Occipital lobe (tissue), 2 donors: ENCODE measurements around the gene MIXL1. TPM values are rescaled to one million over a fixed set of nuclear protein-coding genes. Genes with fewer than 3 reads are reported as not detected.
A peak's percentile ranks its signal among the peaks of the same experiment; 100 is the strongest.
"Not testable (repeated sequence)": the region's sequence is repeated elsewhere in the genome, so short reads cannot be mapped to it uniquely, and the experiment has no call there.

Experiments
- DNase-seq: peaks from one replicate; lab custom pipeline; 2025; lab: John Stamatoyannopoulos, UW
- total RNA-seq: library from RNA; depleted of rRNA; stranded (reverse); fragments of >200 nt; gene quantifications from one replicate; pipeline ENCODE4 v1.2.3, GENCODE V29; 2014

The MIXL1 gene
- not detected for total RNA-seq

DNA sequence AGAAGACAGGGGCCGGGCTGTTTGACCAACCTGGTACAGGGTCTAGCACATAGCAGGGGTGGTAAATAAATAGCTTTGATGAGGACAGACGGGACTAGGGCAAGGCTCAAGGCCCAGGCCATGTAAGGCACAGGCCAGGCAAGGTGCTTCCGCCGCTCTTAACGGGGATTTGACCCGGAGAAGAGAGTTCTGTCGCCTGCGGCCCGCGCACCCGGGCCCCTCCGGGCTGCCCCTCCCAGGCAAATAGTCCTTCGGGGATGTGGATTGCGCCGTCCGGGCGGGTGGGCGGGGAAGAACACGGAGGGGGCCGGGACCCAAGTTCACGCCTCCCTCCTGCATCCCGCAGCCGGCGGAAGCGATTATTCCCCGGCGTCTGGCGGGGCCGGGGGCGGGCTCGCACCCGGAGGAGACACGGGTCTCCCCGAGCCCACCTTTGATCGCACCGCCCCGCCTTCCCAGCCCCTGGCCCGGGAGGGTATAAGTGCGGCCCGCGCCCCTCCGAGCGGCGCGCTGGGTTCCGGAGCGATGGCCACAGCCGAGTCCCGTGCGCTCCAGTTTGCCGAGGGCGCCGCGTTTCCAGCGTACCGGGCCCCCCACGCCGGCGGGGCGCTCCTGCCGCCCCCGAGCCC is at the start of gene MIXL1:
Gene MIXL1, plus strand, starts transcription at position 508 of the 629 bp plus-strand sequence. Its CDS starts 18 bp downstream, at position 526.
- DNase-seq: no peak

DNA sequence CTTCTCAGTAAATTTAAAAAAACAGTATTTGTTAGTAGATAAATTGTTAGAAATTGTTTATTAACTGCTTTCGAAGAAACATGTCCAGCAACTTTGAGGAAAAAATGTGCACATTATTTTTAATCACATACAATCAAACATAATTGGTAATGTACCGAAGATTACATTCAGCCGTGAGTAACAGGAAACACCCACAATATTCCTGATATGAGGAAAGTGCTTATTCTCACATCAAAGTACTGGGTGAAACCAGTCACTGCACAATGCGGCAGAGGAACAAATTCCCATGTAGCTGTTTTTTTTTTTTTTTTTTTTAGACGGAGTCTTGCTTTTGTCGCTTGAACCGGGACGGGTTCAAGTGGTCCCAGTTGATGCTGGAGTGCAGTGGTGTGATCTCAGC is 46.6 kb upstream of the MIXL1 start:
- no peak for DNase-seq

DNA sequence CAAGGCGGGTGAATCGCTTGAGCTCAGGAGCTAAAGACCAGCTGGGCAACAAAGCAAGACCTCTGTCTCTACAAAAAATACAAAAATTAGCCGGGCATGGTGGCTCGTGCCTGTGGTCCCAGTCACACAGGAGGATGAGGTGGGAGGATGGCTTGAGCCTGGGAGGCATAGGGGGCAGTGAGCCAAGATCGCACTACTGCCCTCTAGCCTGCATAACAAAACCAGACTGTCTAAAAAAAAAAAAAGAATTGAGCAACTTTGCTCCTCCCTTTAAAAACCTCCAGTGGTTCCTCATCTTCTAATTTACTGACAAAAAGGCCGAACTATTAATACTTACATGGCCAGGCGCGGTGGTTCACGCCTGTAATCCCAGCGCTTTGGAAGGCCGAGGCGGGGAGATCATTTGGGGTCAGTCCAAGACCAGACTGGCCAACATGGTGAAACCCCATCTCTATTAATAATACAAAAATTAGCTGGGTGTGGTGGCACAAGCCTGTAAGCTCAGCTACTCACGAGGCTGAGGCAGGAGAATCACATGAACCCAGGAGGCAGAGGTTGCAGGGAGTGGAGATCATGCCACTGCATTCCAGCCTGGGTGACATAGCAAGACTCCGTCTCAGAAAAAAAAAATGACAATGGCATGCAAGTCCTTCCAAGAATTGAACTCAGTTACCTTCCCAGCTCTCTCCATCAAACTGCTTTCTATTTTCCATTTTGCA is 41.3 kb upstream of the MIXL1 start:
- no peak for DNase-seq

DNA sequence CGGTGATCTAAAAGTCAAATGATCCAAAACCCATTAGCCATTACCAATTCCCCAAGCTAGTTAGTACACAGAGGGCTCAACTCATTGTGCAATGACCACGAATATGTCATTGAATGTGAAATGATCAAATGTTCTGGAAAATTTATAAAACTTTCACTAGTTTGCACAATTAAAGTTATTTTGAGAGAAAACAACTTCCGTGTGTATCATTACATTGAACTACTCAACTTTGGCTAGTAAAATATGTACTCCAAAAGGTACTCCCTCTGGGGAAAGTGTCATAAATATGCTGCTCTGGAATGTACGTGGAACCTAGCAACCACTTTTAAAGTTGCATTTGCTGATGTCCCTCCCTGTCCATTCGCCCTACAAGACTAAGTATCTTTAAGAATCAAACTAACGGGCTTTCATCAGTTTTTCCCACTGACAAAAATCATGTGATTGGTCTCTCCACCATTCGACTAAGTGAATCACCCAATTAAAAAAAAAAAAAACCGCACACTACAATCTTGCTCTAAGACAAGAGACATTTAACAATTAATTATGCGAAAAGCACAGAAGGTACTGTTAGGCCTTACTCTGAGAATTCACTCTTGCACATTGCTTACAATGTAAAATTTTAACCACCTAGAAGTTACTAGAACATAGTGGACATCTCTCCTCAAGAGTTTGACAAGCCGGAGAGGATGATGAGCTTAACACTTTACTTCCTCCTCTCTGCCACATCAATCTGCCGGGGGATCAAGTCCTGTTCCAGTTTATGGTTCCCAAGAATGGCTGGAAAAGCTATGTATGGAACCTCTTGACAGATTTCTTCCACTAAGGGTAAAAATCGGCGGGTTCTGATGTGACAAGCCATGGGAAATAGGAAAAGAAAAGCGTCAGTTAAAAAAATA is 38.1 kb upstream of the MIXL1 start:
- no peak for DNase-seq

DNA sequence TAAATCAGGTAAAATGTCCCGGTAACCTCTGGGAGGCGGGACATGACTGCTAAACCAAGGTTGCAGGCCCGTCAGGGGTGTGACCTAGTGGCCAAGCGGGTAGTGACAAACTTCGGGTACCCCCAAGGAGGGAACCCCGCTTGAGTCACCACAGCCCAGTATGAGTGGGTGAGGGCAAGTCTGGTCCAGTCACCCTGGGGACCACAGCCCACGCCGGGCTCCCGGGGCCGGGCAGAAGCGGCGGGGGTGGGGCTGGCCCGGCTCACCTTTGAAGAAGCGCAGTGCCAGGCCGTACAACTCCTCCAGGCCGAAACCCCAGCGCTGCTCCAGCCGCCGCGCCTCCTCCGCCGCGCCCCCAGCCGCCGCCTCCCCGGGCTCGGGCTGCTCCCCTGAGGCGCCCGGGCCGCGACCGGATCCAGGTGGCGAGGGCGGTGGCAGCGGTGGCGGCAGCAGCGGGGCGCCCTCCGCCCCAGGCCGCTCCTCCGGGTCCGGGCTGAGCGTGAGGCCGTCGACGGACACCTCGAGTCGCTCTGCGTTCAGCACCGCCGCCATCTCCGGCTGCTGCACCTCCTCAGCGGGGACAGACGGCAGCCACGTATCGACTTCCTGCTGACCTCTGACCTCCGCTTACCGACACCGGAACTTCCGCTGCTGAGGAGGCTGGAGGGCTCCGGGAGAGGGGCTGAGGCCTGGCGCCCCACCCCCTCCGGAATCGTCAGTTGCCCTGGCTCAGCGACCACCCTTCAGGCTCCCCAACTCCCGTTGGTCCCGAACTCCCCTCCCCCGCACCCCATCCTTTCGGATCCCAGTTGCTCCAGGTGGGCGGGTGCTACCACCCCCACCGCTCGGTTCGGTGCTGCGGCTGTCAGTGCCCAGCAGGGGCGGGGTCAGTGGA is 37.1 kb upstream of the MIXL1 start, which contains the start of gene ACBD3:
Gene ACBD3, minus strand, starts transcription at position 618 of the 895 bp plus-strand sequence. Its CDS starts 66 bp downstream, at position 552.
- peak; percentile 84 for DNase-seq

DNA sequence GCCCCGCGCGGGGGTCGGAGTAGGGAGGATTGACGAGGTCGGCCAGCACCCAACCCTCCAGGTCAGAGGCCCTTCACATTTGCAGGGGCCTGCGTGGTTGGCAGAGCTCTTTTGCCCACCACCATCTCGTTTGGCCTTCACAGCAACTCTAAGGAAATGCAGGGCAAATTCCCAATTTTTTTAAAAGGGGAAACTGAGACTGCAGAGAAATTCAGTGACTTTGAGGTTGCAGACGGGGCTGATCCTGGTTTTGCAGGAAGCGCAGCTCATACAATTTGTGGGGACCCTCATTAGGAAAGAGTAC is 36.5 kb upstream of the MIXL1 start:
- DNase-seq: no peak

DNA sequence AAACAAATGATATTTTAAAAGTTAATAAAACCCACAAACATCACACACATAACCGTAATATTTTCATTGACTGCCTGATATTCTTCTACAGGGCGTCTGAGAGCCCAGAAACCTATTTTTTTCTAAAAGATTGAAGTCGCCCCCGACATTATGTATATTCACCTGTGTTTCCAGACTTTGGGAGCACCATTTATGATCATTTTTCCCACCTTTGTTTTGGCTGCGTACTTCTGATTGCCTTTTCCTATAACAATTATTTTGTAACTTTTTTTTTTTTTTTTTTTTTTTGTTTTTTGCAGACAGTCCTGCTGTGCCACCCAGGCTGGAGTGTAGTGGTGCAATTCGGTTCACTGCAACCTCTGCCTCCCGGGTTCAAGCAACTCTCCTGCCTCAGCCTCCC is 36.1 kb upstream of the MIXL1 start:
- no peak for DNase-seq

DNA sequence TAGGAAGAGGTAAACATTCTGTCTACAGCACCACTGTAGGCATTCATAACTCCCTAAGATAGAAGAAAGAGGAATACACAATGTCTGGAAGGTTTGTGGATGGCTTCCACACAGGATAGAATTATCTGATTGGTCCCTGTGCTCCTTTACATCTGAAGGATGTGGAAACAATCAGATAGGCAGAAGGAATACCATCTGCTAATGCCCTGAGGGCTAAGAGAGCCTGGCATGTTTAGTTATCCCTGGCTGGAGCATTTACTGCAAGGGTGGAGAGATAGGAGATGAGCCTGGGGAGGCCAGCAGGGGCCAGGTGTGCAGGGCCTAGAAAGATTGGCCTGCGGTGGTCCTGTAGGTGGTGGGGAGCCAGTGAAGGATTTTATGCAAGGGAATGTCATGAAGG is 28.3 kb upstream of the MIXL1 start:
- no peak for DNase-seq

DNA sequence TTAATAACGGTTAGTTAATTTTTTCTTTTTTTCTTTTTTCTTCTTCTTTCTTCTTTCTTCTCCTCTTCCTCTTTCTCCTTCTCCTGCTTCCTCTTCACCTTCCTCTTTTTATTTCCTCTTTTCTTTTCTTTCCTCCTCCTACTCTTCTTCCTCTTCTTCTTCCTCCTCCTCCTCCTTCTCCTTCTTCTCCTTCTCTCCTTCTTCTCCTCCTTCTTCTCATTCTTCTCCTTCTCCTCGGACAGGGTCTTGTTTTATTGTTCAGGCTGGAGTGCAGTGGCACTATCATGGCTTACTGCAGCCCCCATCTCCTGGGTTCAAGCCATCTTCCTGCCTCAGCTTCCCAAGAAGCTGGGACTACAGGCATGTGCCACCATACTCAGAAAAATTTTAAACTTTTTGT is 23.5 kb upstream of the MIXL1 start:
- DNase-seq: no peak

DNA sequence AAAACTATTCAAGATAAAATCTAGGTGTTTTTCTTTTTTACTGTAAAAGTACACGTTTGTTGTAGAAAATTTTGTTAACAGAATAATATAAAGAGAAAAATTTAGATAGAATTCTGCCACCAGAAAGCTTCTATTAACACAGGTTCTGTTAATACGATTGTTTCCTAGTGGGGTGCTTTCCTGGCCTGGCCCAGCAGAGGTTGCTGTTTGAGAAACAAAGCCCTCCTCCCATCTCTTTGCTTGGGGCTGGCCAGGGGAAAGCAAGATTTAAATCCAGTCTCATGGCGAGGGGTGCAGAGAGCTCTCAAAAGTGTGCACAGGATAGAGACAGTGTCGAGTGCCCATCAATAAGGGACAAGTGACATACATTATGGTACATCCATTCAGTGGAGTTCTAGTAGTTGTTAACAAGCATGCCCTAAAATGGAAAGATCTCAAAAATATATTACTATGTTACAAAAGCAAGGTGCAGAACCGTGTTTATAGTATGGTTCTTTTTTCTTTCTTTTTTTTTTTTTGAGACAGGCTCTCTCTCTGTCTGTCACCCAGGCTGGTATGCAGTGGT is 22.4 kb upstream of the MIXL1 start:
- no peak for DNase-seq

DNA sequence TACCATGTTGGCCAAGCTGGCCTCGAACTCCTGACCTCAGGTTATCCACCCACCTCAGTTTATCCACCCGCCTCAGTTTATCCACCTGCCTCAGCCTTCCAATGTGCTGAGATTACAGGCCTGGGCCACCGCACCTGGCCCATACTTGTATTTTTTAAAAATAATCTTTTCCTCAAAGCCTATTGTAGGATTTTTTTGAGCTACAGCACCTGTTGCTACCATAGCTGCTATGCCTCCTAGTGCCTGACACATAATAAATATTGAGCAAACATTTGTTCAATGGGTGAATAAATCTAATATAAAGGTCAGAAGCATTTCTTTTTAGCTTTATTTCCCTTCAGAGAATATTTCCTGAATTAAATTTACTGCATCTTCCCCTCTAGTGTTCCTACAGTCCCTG is 21.2 kb upstream of the MIXL1 start:
- DNase-seq: no peak

DNA sequence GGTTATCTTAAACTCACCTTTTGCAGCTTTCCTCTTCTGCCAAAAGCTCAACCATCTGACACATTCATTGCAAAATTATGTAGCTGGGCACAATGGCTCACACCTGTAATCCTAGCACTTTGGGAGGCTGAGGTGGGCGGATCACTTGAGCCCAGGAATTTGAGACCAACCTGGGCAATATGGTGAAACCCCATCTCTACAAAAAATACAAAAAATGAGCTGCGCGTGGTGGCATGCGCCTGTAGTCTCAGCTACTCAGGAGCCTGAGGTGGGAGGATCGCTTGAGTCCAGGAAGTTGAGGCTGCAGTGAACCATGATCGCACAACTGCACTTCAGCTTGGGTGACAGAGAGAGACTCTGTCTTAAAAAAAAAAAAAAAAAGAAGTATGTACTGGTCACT is 20.8 kb upstream of the MIXL1 start:
- not testable (repeated sequence) for DNase-seq

DNA sequence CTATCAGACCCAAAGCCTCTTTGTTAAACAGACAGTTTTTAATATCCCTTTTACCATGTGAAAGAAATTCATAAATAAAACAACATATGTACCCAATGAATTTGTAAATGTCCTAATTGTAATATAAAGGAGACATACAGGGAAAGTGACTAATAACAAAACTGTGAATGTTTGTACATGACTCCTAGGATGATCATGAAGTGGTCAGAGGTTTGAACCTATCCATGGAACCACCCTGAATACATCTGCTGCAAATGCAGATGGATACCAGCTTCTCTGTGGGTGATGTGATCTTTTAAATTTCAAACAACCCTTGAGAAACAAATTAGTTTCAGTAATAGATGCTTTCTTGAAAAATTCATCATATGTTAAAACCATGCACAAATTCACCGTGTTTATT is 20.2 kb upstream of the MIXL1 start:
- DNase-seq: no peak

DNA sequence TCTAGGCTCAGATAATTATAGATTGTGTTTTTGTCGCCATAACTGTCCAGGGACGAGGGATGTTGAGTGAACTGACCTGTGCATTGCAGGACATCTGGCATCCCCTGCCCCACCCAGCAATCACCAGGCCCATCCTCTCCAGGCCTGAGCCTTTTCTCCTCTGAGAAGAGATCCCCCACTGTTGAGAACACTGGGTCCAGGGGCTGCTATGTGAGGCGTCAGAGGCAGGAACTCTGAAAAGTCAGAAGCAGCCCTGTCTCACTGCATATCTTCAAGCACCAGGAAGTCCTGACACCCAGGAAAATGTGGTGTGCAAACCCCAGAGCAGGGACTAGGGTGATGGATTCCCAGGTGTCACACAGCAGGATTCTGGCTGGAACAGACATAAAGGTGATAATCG is 19.8 kb upstream of the MIXL1 start:
- DNase-seq: no peak

DNA sequence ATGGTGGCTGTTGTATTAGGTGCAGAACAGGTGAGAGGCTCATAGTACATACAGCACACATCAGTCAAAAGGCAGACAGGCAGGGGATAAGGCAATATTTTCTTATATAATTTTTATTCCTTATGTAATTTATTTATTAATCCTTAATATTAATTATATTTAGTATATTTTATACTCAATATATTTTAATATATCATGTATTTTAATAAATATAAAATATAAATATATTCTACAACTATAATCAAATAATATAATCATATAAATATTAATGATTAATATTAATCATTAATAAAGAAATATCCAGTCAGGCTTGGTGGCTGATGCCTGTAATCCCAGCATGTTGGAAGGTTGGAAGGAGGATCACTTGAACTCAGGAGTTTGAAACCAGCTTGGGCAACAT is 19.3 kb upstream of the MIXL1 start:
- DNase-seq: no peak

DNA sequence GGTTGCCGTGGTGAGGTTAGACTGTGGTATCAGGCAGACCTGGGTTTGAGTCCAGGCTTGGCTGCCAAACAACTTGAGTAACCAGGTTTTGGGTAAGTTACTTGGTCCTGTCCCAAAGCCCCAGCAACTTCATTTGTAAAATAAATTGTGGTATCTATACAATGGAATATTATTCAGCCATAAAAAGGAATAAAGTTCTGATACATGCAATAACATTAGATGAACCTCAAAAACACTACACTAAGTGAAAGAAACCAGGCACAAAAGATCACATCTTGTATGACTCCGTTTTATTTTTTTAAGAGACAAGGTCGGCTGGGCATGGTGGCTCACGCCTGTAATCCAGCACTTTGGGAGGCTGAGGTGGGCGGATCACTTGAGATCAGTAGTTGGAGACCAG is 16.4 kb upstream of the MIXL1 start:
- no peak for DNase-seq

DNA sequence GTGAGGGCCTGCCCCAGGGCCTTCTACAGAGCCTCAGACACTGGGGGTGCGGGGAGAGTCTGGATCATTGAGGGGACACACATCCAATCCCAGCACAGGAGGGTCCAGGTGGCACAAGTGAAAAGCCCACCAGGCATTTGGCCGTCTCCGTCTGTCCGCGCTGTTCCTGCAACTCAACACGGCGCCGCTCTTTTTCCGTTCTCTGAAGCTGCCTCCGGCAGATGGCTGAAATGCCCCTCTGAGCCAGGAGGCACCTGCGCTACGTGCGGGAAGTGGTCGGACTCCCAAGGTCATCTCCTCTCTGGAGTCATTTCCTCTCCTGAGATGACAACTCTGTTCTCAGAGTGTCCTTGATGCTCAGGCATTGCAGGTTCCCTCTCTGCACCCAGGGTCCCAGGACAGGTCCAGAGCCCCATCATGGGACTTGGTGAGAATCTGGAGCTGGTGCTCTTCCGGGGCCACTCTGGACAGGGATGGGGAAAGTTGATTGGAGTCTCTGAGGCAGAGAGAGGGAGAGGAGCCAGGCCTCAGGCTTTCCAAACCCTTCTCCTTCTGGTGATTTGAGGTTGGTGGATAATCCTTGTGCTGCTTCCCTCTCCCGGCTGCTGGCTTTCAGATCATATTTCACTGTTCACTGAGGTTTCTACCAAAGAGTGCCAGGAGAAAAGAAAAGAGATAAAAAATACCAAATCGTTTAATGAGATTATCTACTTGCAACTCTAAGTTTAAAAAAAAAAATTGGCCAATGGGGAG is 14.0 kb upstream of the MIXL1 start:
- no peak for DNase-seq

DNA sequence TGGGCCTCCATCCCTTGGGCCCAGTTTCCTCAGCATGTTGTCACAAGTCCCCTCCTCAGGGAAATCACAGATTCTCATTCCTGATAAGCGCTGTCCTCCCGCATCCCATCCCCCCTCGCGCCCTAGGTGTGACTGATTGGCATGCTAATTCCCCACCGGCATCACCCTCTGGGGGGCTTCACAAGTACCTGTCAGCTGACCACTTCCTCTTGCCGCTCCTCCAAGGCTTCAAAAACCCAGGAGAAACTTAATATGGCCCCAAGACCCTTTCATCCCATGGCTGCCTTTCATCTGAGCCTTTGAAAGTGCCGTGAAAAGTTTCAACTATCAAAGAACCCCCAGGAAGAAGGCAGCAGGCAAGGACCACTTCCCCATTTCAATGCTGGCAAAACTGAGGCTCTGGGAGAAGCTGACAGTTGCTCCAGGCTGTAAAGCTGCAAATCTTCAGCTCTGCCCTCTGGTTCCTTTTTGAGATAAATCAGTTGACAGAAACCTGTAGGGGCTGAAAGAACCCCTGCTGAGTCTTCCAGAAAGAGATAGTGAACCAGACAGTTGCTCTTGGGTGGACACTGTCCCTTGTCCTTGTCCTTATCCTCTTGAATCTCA is 12.8 kb upstream of the MIXL1 start:
- no peak for DNase-seq

DNA sequence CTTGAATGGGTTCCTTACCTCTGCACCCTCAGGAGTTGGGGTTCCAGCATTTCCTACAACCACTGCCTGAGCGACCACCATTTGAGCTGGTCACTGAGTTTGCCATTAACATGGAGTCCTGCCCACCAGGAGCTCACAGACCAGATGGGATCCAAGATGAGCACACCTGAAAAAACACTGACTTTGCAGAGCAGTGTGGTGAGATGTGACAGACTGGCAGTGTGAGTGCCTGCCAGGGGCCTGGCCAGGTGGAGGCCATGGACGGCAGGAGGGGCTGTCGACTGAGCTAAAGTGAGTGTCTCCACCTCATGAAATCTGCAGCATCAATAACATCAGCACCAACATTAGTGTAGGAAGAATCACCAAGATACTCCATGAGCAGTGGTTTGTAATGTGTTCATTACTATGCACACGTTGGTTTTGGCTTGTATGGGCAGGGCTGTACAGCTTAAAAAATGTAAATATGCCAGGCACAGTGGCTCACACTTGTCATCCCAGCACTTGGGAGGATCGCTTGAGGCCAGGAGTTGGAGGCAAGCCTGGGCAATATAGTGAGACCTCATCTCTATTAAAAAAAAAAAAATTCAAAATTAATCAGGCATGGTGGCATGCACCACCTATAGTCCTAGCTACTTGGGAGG is 12.2 kb upstream of the MIXL1 start:
- DNase-seq: no peak
